GM19455 (cell line): ENCODE results near the gene H6PD.

Source experiments
- ATAC-seq: cut with Tn5 transposase; IDR thresholded peaks from one replicate; pipeline ENCODE4 v1.9.1; 2021; ENCODE audit not compliant: unreplicated experiment

The H6PD gene

DNA sequence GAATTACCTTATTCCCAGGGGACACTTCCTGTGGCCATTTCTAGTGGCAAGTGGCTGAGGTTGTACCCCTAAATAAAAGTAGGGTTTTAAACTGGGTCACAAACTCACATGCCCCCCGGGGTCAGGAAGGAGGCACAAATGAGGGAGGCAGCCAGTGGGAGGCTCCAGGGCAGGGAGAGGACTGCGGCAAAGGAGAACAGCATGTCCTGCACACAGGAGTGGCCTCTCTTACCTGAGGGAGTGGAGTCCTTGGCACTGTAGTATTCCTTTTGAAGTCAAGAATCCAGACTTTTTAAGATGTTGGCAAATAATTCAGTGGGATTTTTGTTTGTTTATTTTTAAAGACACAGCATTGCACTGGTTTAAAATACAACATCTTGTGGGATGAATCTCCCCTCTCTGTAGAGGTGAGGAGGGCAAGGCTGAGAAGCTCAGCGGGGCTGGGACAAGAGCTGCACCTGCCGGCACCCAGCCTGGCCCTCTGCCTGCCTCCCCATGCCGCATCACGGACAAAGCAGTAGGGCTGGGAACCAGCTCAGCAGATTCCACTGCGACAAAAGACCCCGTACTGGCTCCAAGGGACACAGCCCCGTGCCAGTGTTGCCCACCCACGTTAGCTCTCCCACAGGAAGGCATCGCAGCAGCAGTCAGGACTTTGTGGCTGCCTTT lies 80.3 kb downstream of the H6PD start:
- no peak for ATAC-seq

DNA sequence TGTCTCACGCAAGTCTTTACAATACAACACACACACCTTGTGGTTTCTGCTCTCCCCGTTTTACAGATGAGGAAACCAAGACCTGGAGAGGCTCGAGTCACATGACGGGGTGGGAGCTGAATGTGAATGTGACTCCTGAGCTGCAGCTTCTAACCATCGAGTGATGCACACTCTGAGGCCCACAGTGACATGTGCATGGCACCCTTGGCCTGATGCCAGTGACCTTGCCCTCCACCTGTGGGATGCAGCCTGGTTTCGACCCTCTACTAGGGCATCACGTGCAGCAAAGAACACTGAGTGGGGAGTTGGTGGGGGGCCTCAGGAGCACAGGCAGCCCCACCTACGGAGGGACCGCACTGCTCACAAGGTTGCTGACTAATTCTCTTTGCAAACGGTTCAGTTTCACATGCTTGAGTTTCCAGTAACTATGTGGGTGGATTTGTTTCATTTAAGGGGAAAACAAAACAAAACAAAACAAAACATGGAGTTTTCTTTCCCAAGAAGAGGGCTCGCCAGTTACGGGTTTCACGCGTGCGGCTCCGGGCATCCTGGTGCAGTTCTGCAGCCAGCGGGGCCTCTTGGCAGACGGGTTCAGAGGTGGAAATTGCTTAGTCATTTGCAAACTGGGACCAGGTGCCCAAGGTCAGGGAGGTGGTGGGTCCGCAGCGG lies 81.0 kb downstream of the H6PD start:
- no peak for ATAC-seq

- ATAC-seq = no peak
Observed at GRCh38 chr1:9316080-9316444, 81.5 kb downstream of the H6PD start.

GRCh38 chr1:9316512-9316911 lies 81.9 kb downstream of the H6PD start:
- ATAC-seq = no peak

DNA sequence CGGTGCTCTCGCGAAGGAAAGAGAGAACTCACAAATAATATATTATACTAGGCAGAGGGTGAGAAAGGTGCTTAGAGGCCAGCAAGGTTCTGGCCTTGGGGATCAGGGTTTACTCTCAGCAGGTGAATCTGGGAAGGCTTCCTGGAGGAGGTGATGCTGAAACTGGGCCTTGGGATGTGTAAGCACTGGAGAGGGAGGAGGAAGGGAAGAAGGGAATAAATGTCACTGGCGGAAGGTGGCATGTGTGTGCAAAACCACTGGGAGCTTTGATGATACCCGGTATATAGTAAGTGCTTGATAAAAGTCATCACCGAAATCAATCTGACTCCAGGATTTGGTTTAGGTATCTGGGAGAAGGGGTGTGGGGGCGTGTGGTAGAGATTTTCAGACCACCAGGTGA lies 82.5 kb downstream of the H6PD start:
- no peak for ATAC-seq

DNA sequence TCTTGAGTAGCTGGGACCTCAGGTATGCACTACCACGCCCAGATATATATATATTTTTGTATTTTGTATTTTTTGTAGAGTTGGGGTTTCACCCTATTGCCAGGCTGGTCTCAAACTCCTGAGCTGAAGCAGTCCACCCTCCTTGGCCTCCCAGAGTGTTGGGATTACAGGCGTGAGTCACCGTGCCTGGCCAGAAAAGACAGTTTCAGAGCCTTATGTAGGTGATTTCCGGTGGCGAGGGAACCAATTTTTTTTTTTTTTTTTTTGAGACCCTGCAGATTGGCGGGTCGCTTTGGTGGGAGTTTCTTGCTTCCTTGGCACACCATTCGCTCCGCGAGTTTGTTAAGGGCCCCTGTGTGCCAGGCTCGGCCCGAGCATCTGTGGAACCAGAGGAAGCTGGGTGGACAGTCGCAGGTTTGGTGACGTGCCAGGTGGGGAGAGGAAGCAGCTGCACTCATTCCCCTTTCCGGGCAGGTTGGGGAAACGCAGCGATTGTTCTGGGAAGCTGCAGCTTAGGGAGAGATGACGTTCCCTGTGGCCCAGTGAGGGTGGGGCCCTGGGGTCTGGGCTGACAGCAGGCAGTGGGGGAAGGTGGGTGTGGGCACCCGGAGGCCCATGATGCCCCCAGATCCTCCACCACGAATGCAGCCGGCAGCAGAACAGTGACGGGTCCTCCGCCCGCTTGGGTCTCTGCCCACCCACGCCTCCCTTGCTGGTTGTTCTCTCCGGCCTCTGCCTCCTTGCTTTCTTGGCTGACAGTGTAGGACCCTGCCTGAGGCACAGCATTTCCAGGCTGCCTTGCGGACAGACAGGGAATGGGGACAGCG lies 83.2 kb downstream of the H6PD start:
- no peak for ATAC-seq

DNA sequence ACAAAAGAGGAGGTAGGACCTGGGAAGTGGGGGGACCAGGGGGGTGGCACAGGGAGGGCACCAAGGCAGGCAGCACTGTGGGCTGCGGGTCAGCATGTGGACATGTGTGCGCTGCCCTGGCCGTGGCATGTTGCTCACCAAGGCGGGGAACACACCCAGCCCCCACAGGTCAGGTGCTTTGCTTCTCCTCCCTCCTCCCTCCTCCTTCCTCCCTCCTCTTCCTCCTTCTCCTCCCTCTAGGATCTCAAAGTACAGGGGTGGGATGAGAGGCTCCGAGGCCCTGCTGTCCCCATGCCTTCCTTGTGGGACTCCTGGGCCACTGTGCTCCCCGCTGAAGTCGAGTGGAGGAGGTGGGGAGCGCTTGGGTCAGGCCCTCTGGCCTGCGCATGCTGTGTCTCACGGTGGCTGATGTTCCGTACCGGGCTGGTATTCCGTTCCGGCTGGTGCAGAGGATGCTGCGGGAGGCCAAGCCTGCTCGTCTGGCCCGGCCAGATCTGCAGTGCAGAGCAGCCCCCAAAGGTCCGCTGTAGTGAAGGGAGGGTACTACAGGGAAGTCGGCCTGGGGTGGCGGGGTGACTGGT lies 84.7 kb downstream of the H6PD start:
- ATAC-seq = no peak

DNA sequence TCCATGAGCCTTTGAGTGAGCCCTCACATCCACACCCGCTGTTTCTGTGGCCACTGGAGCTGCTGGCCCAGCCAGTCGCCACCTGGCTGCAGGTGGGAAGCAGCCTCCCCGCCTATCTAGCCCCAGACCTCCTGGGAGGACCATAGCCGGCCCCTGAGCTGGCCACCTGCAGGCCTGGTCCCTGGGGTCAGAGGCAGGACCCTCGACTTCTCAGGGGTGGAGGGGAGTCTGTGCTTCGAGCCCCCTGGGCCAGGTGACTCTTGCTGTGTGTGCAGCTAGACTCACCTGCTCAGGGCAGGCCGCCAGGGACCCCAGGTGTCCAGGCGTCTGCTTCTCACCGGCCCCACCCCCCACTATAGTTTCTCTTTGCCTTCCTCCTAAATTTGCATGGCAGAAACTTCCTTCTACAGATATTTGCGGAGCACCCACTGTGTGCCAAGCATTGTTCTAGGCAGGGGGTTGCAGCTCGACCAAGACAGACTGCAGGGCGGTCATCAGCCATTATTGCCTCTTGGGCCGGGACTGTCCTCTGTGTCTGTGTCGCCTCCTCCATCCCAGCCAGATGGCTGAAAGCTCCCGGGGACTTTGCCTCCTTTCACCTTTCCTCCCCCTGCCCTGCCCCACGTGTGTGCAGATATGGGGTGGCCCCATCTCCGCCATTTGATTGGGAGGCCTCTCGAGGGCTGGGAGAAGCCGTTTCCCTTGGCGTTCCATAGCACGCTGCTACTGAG lies 85.4 kb downstream of the H6PD start:
- no peak for ATAC-seq
